MG63 (cell line): Measurements from ENCODE around the gene ASB16. TPM values are rescaled to one million over a fixed set of nuclear protein-coding genes. Genes with fewer than 3 reads are reported as not detected.
"Not testable (repeated sequence)": the region's sequence is repeated elsewhere in the genome, so short reads cannot be mapped to it uniquely, and the experiment has no call there.

Experiments used
- DNase-seq: peaks from one replicate; pipeline ENCODE4 v3.0.0-alpha.2; 2020
- H3K27me3 ChIP-seq: fragments of 250-450 bp; sonication (Bioruptor Pico); 2 replicates; pipeline ENCODE4 v1.5.1; 2020; ENCODE audit warnings: mild to moderate bottlenecking, moderate library complexity
- H3K36me3 ChIP-seq: fragments of 250-450 bp; sonication (Bioruptor Pico); 2 replicates; pipeline ENCODE4 v1.5.1; 2020; ENCODE audit warnings: mild to moderate bottlenecking, moderate library complexity
- H3K4me3 ChIP-seq: fragments of 250-450 bp; sonication (Bioruptor Pico); 2 replicates; pipeline ENCODE4 v1.5.1; 2020; ENCODE audit warnings: mild to moderate bottlenecking, moderate library complexity
- H3K9me3 ChIP-seq: fragments of 250-450 bp; sonication (Bioruptor Pico); 2 replicates; pipeline ENCODE4 v1.5.1; 2020; ENCODE audit warnings: mild to moderate bottlenecking, moderate library complexity
- total RNA-seq: library from RNA; depleted of rRNA; stranded (reverse); fragments of >200 nt; shearing (Covaris generic); gene quantifications from 2 replicates; pipeline ENCODE4 v1.2.3, GENCODE V29; 2014; ENCODE audit warnings: low replicate concordance

ASB16 gene
- total RNA-seq, 1 experiment from 2014 or later, result not detected

- H3K4me3 ChIP-seq, DNase-seq, H3K27me3 ChIP-seq, H3K9me3 ChIP-seq: not testable (repeated sequence)
- peaks cover 35% of the 10 kb centered on the region for H3K36me3 ChIP-seq
Observed at GRCh38 chr17:44143921-44144320, 26.6 kb upstream of the ASB16 start.

GRCh38 chr17:44144966-44145739 is 25.4 kb upstream of the ASB16 start:
- peaks cover 41% of the 10 kb centered on the region for H3K36me3 ChIP-seq
- no peaks in the 10 kb centered on the region for H3K9me3 ChIP-seq
- no peak for DNase-seq
- H3K4me3 ChIP-seq, result no peak overlapping the region
- H3K27me3 ChIP-seq, result no peaks in the 10 kb centered on the region

GRCh38 chr17:44146375-44147346 is 23.8 kb upstream of the ASB16 start:
- Histone ChIP-seq H3K4me3 (no peak overlapping the region), H3K9me3 (no peaks in the 10 kb centered on the region), H3K27me3 (no peaks in the 10 kb centered on the region), H3K36me3 (peaks cover 53% of the 10 kb centered on the region)
- DNase-seq, result no peak

- H3K27me3 ChIP-seq, result no peaks in the 10 kb centered on the region
- peaks cover 58% of the 10 kb centered on the region for H3K36me3 ChIP-seq
- H3K4me3 ChIP-seq, result no peak overlapping the region
- DNase-seq, result no peak
- H3K9me3 ChIP-seq, result no peaks in the 10 kb centered on the region
Observed at GRCh38 chr17:44147812-44148211, 22.7 kb upstream of the ASB16 start.

- H3K4me3 ChIP-seq, H3K9me3 ChIP-seq, H3K27me3 ChIP-seq, DNase-seq: not testable (repeated sequence)
- H3K36me3 ChIP-seq, result peaks cover 63% of the 10 kb centered on the region
Observed at GRCh38 chr17:44149066-44149465, 21.4 kb upstream of the ASB16 start.

- H3K27me3 ChIP-seq, result no peaks in the 10 kb centered on the region
- H3K4me3 ChIP-seq, result no peak overlapping the region
- DNase-seq, result no peak
- peaks cover 67% of the 10 kb centered on the region for H3K36me3 ChIP-seq
- H3K9me3 ChIP-seq, result no peaks in the 10 kb centered on the region
Observed at GRCh38 chr17:44149750-44150329, 20.7 kb upstream of the ASB16 start.

GRCh38 chr17:44152875-44153274 is 17.6 kb upstream of the ASB16 start:
- H3K36me3 ChIP-seq, result peaks cover 57% of the 10 kb centered on the region
- H3K9me3 ChIP-seq, result no peaks in the 10 kb centered on the region
- no peaks in the 10 kb centered on the region for H3K27me3 ChIP-seq
- H3K4me3 ChIP-seq, result no peak overlapping the region
- no peak for DNase-seq

GRCh38 chr17:44155488-44155887 is 15.0 kb upstream of the ASB16 start:
- no peaks in the 10 kb centered on the region for H3K9me3 ChIP-seq
- DNase-seq, result no peak
- H3K36me3 ChIP-seq, result peaks cover 63% of the 10 kb centered on the region
- H3K27me3 ChIP-seq, result no peaks in the 10 kb centered on the region
- no peak overlapping the region for H3K4me3 ChIP-seq

GRCh38 chr17:44159519-44160210 is 10.8 kb upstream of the ASB16 start:
- no peak for DNase-seq
- Histone ChIP-seq H3K27me3 (no peaks in the 10 kb centered on the region), H3K36me3 (peaks cover 50% of the 10 kb centered on the region), H3K4me3 (no peak overlapping the region), H3K9me3 (no peaks in the 10 kb centered on the region)

GRCh38 chr17:44164476-44164875 is 6.0 kb upstream of the ASB16 start:
- H3K9me3 ChIP-seq, result no peaks in the 10 kb centered on the region
- DNase-seq, result no peak
- H3K27me3 ChIP-seq, result no peaks in the 10 kb centered on the region
- no peak overlapping the region for H3K4me3 ChIP-seq
- peaks cover 20% of the 10 kb centered on the region for H3K36me3 ChIP-seq

GRCh38 chr17:44167181-44167861 is 3.2 kb upstream of the ASB16 start:
- Histone ChIP-seq H3K36me3 (peaks cover 3% of the 10 kb centered on the region), H3K4me3 (no peak overlapping the region), H3K27me3 (no peaks in the 10 kb centered on the region), H3K9me3 (no peaks in the 10 kb centered on the region)
- no peak for DNase-seq

- peaks cover 6% of the 10 kb centered on the region; the same call in 1 of the 2 replicates for H3K36me3 ChIP-seq
- H3K4me3 ChIP-seq, result no peak overlapping the region
- H3K9me3 ChIP-seq, result no peaks in the 10 kb centered on the region
- H3K27me3 ChIP-seq, result no peaks in the 10 kb centered on the region
- no peak for DNase-seq
Observed at GRCh38 chr17:44170135-44170498, 387 bp upstream of the ASB16 start.

- no peaks in the 10 kb centered on the region for H3K27me3 ChIP-seq
- no peak for DNase-seq
- no peaks in the 10 kb centered on the region for H3K9me3 ChIP-seq
- no peak overlapping the region for H3K4me3 ChIP-seq
- peaks cover 6% of the 10 kb centered on the region; the same call in 1 of the 2 replicates for H3K36me3 ChIP-seq
Observed at GRCh38 chr17:44171931-44172455, 1.5 kb downstream of the ASB16 start.

- no peak overlapping the region for H3K4me3 ChIP-seq
Observed at GRCh38 chr17:44174427-44174826, 3.9 kb downstream of the ASB16 start.

GRCh38 chr17:44176257-44176656 is 5.8 kb downstream of the ASB16 start:
- Histone ChIP-seq H3K27me3 (no peaks in the 10 kb centered on the region), H3K9me3 (no peaks in the 10 kb centered on the region), H3K4me3 (no peak overlapping the region), H3K36me3 (peaks cover 16% of the 10 kb centered on the region)
- DNase-seq, result no peak

More at GRCh38 chr17:44174427-44174826, 3.9 kb downstream of the ASB16 start:
- DNase-seq, result no peak
- peaks cover 16% of the 10 kb centered on the region for H3K36me3 ChIP-seq
- H3K9me3 ChIP-seq, result no peaks in the 10 kb centered on the region
- no peaks in the 10 kb centered on the region for H3K27me3 ChIP-seq
